Ovary (tissue), 9 donors: Measurements from ENCODE around the gene PPP2R3B. TPM values are rescaled to one million over a fixed set of nuclear protein-coding genes. Genes with fewer than 3 reads are reported as not detected.

Experiments used
- DNase-seq, 5 donors: peaks; one replicate each; pipeline ENCODE4 v3.0.0-alpha.2; 2019 to 2020
- H3K27ac ChIP-seq, 2 donors: fragments of 200-600 bp; one replicate each; pipeline versions ENCODE4 v1.5.1 to v1.8.0; 2019 to 2022
- H3K27me3 ChIP-seq: fragments of 200-600 bp; one replicate; pipeline ENCODE4 v1.8.0; 2022
- H3K36me3 ChIP-seq: fragments of 200-600 bp; sonication (generic); one replicate; pipeline ENCODE4 v1.5.1; 2019
- H3K4me1 ChIP-seq: one replicate; pipeline ENCODE4 v1.8.1; 2013; ENCODE audit warnings: mild to moderate bottlenecking, moderate library complexity; ENCODE audit not compliant: insufficient read depth
- H3K4me3 ChIP-seq: fragments of 200-600 bp; sonication (generic); one replicate; pipeline ENCODE4 v1.5.1; 2017
- H3K9me3 ChIP-seq, 2 donors: fragments of 200-600 bp in 1 of 2; sonication (generic) in 1 of 2; one replicate each; pipeline versions ENCODE4 v1.5.1 to v1.8.1; 2013 to 2019; ENCODE audit warnings: mild to moderate bottlenecking in 1 of 2, moderate library complexity in 1 of 2
- CTCF ChIP-seq, 3 donors: fragments of 450-650 bp in 2 of 3; fragments of 200-600 bp in 1 of 3; IDR thresholded peaks; one replicate each; pipeline versions ENCODE4 v1.5.1 to v1.8.0; 2016 to 2022; ENCODE audit warnings: antibody characterized with exemption in 3 of 3, mild to moderate bottlenecking in 1 of 3
- EP300 ChIP-seq: sonication (generic); formaldehyde crosslinking; IDR thresholded peaks from one replicate; pipeline ENCODE4 v1.6.1; 2017; ENCODE audit warnings: antibody characterized with exemption
- POLR2A ChIP-seq: fragments of 450-650 bp; IDR thresholded peaks from one replicate; pipeline ENCODE4 v1.6.1; 2017; ENCODE audit warnings: antibody characterized with exemption, mild to moderate bottlenecking, moderate library complexity
- WGBS, 3 donors: extraction: QIAGEN DNeasy Blood & Tissue Kit in 1 of 3; methylation state at CpG; one replicate each; pipeline versions ENCODE4 v1.1.5 to v1.1.7; 2013 to 2017; 5-methylcytosine and 5-hydroxymethylcytosine counted together
- intact Hi-C, 4 donors: fragments of 100-400 bp; cut with DNase I; formaldehyde crosslinking; loops; one replicate each; pipeline versions ENCODE4 v1.11.0 to v1.15.1; 2022 to 2023
- polyA plus RNA-seq, 2 donors: library from polyadenylated mRNA; stranded (reverse); fragments of 200-250 nt in 1 of 2; fragments of 350-450 nt in 1 of 2; fragmentation: Illumina TruSeq in 1 of 2; extraction: RNeasy Lipid Tissue Mini Kit (QIAGEN cat#74804) in 1 of 2; gene quantifications; one replicate each; pipeline ENCODE4 v1.2.3, GENCODE V29; 2013 to 2014
- total RNA-seq, 7 donors: library from RNA; depleted of rRNA in 2 of 7; stranded (reverse); fragments of >200 nt in 2 of 7; fragmentation: NEBNext Ultra II Directional in 3 of 7; extraction: Animal tissue kit (Norgen Biotek cat#: 25700) in 3 of 7; gene quantifications; one replicate each; pipeline versions ENCODE4 v1.1.0 to v1.2.4, GENCODE V29; 2016 to 2023
- donor health status: DM: no; HTN: no; CAD: no; lungs with moderate emphysema.
- donor health status: DM: no; HTN: no; CAD: no.
- donor health status: Bipolar disorder and iron deficiency.
- donor health status: DM: yes; HTN: yes; CAD: no.
- donor health status: DM: no; HTN: no; CAD: no.
- donor health status: DM: yes; HTN: yes; CAD: no.

The PPP2R3B gene
- total and polyA plus RNA-seq, 9 donors, result 2.3 to 25.0 (median 18.4) TPM

DNA sequence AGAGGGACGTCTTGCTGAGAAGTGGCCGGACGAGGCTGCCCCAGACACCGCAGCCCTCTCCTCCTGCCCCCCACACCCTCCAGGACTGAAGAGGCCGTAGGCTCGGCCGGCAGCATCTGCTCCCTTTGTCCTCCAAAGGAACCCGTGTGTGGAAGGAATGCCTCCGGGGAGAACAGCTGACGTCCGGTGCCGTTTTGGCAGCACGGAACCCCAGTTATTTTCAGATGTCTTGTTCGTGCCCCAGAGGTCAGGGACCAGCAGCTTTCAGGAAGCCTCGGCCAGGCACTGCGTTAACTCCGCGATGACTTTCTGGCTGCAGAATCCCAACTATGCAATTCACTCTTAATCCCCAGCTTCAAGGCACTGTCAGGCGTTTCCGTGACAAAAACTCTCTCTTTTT, 10.9 kb upstream of the PPP2R3B start:
- H3K4me3 ChIP-seq, result no peak overlapping the region
- WGBS, 3 donors, result 7 to 8% (median 7%) methylated on average over 20 of the region's 20 CpGs
- H3K4me1 ChIP-seq, result peaks cover 1% of the 10 kb centered on the region
- peak in 3 of 5 donors; percentile 36 to 56 (median 44) for DNase-seq
- no peaks in the 10 kb centered on the region for H3K9me3 ChIP-seq
- no peaks in the 10 kb centered on the region for H3K36me3 ChIP-seq
- intact Hi-C loops, result no loop called here
- no peak for TF ChIP-seq POLR2A
- TF ChIP-seq EP300, result no peak
- no peak for TF ChIP-seq CTCF (IDR thresholded peaks at IDR 0.05)
- no peaks in the 10 kb centered on the region for H3K27me3 ChIP-seq
- H3K27ac ChIP-seq, result no peak overlapping the region

DNA sequence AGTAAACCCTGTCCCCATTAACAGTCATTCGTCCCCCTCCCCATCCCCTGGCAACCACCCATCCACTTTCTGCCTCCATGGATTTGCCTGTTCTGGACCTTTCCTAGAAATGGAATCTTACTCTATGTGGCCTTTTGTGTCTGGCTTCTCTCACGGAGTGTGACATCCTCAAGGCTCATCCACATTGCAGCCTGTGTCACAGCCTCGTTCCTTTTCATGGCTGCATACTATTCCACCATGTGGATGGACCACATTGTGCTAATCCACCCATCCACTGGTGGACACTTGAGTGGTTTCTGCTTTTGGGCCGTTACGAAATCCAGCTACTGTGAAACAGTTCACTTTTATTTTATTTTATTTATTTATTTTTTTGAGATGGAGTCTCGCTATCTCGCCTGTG, 8.1 kb upstream of the PPP2R3B start:
- Histone ChIP-seq H3K27ac (no peak overlapping the region), H3K36me3 (no peaks in the 10 kb centered on the region), H3K4me3 (no peak overlapping the region), H3K9me3 (no peaks in the 10 kb centered on the region), H3K27me3 (no peaks in the 10 kb centered on the region), H3K4me1 (peaks cover 1% of the 10 kb centered on the region)
- WGBS, 3 donors, result 95 to 96% (median 96%) methylated on average over 7 of the region's 7 CpGs
- TF ChIP-seq POLR2A (no peak), CTCF (IDR thresholded peaks at IDR 0.05) (no peak), EP300 (no peak)
- intact Hi-C loops, result no loop called here
- no peak for DNase-seq

- Histone ChIP-seq H3K27ac (no peak overlapping the region), H3K36me3 (no peaks in the 10 kb centered on the region), H3K4me1 (no peaks in the 10 kb centered on the region), H3K9me3 (no peaks in the 10 kb centered on the region), H3K4me3 (no peak overlapping the region), H3K27me3 (no peaks in the 10 kb centered on the region)
- TF ChIP-seq EP300, result no peak
- TF ChIP-seq CTCF (IDR thresholded peaks at IDR 0.05), result no peak
- no peak for TF ChIP-seq POLR2A
- WGBS, 3 donors, result 83 to 84% (median 84%) methylated on average over 7 of the region's 7 CpGs
- DNase-seq, result no peak
- intact Hi-C loops, result no loop called here
Measured at GRCh38 chrX:392575-392846, 5.8 kb upstream of the PPP2R3B start.

DNA sequence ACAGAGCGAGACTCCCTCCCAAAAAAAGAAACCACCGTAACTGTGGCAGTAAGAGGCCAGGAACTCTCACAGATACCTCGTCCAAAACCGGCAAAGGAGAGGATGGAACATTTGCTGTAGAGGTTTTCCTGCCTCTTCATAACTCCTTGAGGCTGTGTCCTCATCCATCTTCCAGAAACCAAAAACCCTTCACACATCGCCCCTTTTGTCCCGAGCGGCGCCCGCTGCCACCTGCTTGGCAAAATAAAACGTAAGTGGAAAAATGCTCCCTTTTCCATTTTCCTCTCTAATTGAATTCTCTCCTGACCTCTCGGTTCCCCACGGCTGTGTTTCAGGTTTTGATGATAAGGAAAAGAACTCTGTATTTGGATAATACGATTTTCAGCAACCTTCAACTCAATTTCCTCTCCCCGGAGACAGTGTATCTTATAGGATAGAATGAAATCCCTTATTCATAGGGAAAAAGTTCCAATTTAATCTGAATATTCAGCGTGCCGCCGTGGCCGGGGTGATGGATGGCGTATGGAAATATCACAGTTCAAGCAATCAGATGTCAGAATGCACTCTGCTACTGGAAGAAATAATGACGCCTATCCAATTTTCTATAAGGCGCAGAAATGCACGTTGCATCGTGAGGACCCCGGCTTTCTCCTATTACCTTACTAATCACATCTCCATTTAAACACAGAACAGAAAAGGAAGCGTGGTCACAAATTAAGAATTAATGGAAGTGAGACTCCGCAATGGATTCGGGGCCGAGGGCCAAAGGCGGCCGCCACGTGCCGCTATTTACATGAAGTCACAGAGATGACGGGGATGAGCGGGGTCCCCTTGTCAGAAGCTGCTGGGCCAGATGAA, 5.2 kb upstream of the PPP2R3B start:
- Histone ChIP-seq H3K4me1 (no peaks in the 10 kb centered on the region), H3K27me3 (no peaks in the 10 kb centered on the region), H3K4me3 (no peak overlapping the region), H3K9me3 (no peaks in the 10 kb centered on the region), H3K36me3 (no peaks in the 10 kb centered on the region), H3K27ac (no peak overlapping the region)
- DNase-seq, result no peak
- intact Hi-C loops, result no loop called here
- 86 to 88% (median 86%) methylated on average over 34 of the region's 34 CpGs for WGBS, 3 donors
- TF ChIP-seq POLR2A, result no peak
- no peak for TF ChIP-seq CTCF (IDR thresholded peaks at IDR 0.05)
